Testis (tissue), 2 donors: Measurements from ENCODE around the gene MAP4K1.

Source experiments
- POLR2A ChIP-seq: fragments of 450-650 bp; IDR thresholded peaks from one replicate; pipeline ENCODE4 v1.6.1; 2017; ENCODE audit warnings: antibody characterized with exemption, mild to moderate bottlenecking, moderate library complexity
- TF ChIP-seq, protein P1 (sequence below), 3 experiments: fragments of 450-650 bp in 2 of 3; fragments of 200-600 bp in 1 of 3; sonication (generic) in 1 of 3; IDR thresholded peaks; one replicate each; pipeline ENCODE4 v1.5.1; 2016 to 2019; ENCODE audit warnings: antibody characterized with exemption in 3 of 3, mild to moderate bottlenecking in 2 of 3, moderate library complexity in 1 of 3

DNA sequence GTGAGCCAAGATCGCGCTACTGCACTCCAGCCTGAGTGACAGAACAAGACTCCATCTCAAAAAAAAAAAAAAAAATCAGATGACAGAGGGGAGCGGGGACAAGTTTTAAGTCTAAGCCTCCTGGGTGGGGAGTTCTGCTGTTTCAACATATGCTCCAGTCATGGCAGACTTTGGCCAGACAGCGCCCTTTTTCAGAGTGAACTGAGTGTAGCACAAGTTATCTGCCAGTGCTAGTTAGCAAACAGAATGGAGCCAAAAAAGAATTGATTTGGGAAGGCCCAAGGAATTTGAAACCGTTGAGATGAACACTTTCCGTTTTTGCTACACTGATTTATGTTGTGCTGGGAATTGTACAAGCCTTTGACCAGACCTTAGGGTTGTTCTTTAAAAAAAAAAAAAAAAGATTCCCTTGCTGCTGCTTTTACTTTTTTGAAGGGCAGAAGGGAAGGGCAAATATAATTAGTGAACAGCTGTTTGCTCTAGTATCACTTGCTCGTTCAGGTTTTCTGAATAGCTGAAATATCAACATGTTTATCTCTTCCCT is 35.3 kb upstream of the MAP4K1 start:
- TF ChIP-seq, protein P1, sequence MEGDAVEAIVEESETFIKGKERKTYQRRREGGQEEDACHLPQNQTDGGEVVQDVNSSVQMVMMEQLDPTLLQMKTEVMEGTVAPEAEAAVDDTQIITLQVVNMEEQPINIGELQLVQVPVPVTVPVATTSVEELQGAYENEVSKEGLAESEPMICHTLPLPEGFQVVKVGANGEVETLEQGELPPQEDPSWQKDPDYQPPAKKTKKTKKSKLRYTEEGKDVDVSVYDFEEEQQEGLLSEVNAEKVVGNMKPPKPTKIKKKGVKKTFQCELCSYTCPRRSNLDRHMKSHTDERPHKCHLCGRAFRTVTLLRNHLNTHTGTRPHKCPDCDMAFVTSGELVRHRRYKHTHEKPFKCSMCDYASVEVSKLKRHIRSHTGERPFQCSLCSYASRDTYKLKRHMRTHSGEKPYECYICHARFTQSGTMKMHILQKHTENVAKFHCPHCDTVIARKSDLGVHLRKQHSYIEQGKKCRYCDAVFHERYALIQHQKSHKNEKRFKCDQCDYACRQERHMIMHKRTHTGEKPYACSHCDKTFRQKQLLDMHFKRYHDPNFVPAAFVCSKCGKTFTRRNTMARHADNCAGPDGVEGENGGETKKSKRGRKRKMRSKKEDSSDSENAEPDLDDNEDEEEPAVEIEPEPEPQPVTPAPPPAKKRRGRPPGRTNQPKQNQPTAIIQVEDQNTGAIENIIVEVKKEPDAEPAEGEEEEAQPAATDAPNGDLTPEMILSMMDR (IDR thresholded peaks at IDR 0.05): no peak
- no peak for TF ChIP-seq POLR2A
